Type B pancreatic cell (in vitro differentiated cells): ENCODE results near the gene RHOB. TPM values are rescaled to one million over a fixed set of nuclear protein-coding genes. Genes with fewer than 3 reads are reported as not detected.
"Not testable (repeated sequence)": the region's sequence is repeated elsewhere in the genome, so short reads cannot be mapped to it uniquely, and the experiment has no call there.

Experiments
- DNase-seq: peaks from one replicate; pipeline ENCODE4 v3.0.0; 2021; ENCODE audit warnings: mixed read lengths; ENCODE audit not compliant: unreplicated experiment; ENCODE audit errors: extremely low spot score
- H3K27ac Mint-ChIP-seq: 2 replicates; pipeline ENCODE4 v1.8.0; 2021; ENCODE audit warnings: mild to moderate bottlenecking, mixed read lengths
- H3K27me3 Mint-ChIP-seq: 2 replicates; pipeline ENCODE4 v1.8.0; 2021; ENCODE audit warnings: mixed read lengths
- H3K36me3 Mint-ChIP-seq: 2 replicates; pipeline ENCODE4 v1.8.0; 2021; ENCODE audit warnings: mixed read lengths
- H3K4me1 Mint-ChIP-seq: one replicate; pipeline ENCODE4 v1.8.0; 2021; ENCODE audit warnings: mixed read lengths; ENCODE audit not compliant: unreplicated experiment
- H3K4me3 Mint-ChIP-seq: 2 replicates; pipeline ENCODE4 v1.8.0; 2021; ENCODE audit warnings: mild to moderate bottlenecking, mixed read lengths
- H3K9me3 Mint-ChIP-seq: 2 replicates; pipeline ENCODE4 v1.8.0; 2021; ENCODE audit warnings: mixed read lengths
- total RNA-seq: library from RNA; stranded (reverse); gene quantifications from 2 replicates; pipeline ENCODE4 v1.2.1, GENCODE V29; 2021; ENCODE audit warnings: low replicate concordance
- TF ChIP-seq, protein P1 (sequence below): fragments of 200-600 bp; sonication (generic); conservative IDR thresholded peaks from 2 replicates; pipeline ENCODE4 v1.5.0; 2021; ENCODE audit warnings: antibody characterized with exemption, mild to moderate bottlenecking

The RHOB gene
- total RNA-seq, 1 donor from 2014 or later: 82.8 TPM

DNA sequence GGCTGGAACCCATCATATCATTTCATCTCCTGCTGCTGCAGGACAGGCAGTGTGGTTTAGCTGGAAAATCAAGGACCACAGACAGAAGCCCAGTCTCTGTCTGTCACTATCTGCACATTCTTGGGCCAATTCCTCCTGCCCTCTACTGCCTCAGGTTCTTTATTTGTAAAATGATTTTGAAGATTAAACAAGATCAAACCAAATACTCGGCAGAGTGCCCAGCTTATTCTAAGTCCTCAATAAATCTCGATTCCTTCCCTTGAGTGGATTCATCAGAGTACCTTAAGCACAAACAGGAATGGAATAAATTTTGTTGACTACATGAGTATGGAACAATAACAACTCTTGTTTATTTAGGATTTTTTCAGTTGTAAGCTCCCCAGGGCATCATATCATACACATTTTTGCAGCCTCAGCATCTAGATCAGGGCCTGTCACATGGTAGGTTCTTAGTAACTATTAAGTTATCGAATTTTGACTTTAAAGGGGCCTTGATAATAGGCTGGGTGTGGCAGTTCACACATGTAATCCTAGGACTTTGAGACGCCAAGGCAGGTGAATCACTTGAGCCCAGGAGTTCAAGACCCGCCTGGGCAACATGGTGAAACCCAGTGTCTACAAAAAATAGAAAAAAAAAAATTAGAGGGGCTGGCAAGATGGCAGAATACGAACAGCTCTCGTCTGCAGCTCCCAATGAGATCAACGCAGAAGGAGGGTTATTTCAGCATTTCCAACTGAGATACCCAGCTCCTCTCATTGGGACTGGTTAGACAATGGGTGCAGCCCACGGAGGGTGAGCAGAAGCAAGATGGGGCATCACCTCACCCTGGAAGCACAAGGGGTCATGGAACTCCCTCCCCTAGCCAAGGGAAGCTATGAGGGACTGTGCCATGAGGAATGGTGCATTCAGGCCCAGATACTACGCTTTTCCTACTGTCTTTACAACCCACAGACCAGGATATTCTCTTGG is 11.1 kb downstream of the RHOB start:
- no peak overlapping the region for H3K4me3 Mint-ChIP-seq

DNA sequence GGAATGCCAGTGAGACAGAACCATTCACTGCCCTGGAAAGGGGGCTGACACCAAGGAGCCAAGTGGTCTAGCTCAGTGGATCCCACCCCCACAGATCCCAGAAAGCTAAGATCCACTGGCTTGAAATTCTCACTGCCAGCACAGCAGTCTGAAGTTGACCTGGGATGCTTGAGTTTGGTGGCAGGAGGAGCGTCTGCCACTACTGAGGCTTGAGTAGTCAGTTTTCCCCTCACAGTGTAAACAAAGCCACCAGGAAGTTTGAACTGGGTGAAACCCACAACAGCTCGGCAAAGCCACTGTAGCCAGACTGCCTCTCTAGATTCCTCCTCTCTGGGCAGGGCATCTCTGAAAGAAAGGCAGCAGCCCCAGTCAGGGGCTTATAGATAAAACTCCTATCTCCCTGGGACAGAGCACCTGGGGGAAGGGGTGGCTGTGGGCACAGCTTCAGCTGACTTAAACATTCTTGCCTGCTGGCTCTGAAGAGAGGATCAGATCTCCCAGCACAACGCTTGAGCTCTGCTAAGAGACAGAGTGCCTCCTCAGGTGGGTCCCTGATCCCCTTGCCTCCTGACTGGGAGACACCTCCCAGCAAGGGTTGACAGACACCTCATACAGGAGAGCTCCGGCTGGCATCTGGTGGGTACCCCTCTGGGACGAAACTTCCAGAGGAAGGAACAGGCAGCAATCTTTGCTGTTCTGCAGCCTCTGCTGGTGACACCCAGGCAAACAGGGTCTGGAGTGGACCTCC is 12.0 kb downstream of the RHOB start:
- H3K27ac Mint-ChIP-seq, H3K27me3 Mint-ChIP-seq, H3K4me1 Mint-ChIP-seq, DNase-seq, H3K4me3 Mint-ChIP-seq, H3K36me3 Mint-ChIP-seq, H3K9me3 Mint-ChIP-seq: not testable (repeated sequence)

More for the DNA sequence above, 11.1 kb downstream of the RHOB start:
- TF ChIP-seq, protein P1, sequence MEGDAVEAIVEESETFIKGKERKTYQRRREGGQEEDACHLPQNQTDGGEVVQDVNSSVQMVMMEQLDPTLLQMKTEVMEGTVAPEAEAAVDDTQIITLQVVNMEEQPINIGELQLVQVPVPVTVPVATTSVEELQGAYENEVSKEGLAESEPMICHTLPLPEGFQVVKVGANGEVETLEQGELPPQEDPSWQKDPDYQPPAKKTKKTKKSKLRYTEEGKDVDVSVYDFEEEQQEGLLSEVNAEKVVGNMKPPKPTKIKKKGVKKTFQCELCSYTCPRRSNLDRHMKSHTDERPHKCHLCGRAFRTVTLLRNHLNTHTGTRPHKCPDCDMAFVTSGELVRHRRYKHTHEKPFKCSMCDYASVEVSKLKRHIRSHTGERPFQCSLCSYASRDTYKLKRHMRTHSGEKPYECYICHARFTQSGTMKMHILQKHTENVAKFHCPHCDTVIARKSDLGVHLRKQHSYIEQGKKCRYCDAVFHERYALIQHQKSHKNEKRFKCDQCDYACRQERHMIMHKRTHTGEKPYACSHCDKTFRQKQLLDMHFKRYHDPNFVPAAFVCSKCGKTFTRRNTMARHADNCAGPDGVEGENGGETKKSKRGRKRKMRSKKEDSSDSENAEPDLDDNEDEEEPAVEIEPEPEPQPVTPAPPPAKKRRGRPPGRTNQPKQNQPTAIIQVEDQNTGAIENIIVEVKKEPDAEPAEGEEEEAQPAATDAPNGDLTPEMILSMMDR: no peak
- Mint-ChIP-seq H3K4me1 (no peaks in the 10 kb centered on the region), H3K27me3 (peaks cover 4% of the 10 kb centered on the region), H3K36me3 (no peaks in the 10 kb centered on the region), H3K9me3 (peaks cover 5% of the 10 kb centered on the region), H3K27ac (no peak overlapping the region)
- DNase-seq: no peak

DNA sequence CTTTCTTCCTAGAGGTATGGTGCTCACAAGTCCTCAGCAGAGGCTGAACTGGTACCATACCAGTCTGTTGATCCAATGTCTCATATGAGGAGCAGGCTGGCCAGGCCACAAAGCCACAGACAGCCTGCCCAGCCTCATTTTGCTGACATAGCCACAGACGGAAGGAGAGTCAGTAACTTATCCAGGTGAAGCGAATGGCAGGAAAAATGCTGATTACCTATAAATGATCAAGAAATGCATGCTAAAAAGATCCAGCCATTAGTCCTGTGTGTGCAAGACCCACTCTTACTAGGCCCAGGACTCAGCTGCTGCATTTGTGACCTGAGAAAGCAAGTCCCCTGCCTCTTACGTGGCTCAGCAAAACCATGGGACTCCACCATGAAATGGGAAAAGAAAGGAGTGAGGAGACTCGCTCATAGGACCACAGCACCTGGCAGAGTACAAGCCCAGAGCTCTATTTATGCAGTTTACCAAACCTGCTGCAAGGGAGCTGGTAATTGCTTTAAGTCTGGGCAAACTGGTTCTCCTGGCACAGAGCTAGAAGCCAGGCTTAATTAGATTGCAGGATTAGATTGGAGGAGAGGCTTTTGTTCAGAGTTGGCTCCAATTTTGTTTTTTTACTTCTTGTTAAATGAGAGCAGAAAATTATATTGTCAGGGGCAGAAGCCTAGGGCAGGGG is 19.0 kb downstream of the RHOB start:
- H3K4me1 Mint-ChIP-seq: peaks cover 21% of the 10 kb centered on the region
- no peak overlapping the region for H3K27ac Mint-ChIP-seq
- no peak overlapping the region for H3K4me3 Mint-ChIP-seq
- H3K36me3 Mint-ChIP-seq: no peaks in the 10 kb centered on the region
- TF ChIP-seq, protein P1: no peak
- H3K9me3 Mint-ChIP-seq: no peaks in the 10 kb centered on the region
- no peaks in the 10 kb centered on the region for H3K27me3 Mint-ChIP-seq
- DNase-seq: peak; percentile 42

DNA sequence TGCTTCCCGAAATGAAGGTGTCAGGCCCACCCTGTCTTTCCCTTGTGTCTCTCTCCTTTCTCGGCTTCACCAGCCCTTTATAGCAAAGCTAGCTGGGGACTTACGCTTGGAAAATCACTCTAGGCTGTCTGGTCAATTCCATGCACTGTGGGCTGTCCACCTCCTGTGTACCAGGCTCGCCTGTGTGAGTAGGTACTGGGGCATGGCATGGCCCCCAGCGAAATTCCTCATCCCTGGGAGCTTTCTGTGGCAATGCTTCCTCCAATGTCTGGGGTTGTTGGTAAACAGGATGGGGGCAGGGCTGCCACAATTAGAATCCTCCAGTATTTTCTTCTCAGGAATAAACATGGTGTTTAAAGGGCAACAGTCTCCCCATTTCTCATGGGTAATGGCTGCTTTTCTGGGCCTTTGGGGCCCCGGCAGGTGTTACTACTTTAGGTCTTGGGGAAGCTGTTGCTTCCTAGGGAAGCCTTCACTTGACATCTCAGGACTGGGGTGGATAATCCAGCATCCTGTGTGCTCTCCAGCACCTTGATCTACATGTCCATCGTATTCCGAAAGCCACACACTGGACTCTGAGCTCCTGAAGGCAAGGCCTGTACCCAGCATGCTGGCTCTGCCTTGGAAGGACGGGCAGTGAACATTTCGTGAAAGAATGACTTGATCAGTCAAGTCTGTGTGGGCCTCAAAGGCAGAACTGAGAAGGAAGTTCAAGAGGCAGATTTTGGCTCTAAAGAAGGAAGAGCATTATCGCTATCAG is 21.1 kb downstream of the RHOB start:
- Mint-ChIP-seq H3K4me3 (no peak overlapping the region), H3K27ac (no peak overlapping the region), H3K9me3 (no peaks in the 10 kb centered on the region), H3K36me3 (no peaks in the 10 kb centered on the region), H3K4me1 (peaks cover 21% of the 10 kb centered on the region), H3K27me3 (no peaks in the 10 kb centered on the region)
- TF ChIP-seq, protein P1: no peak
- peak; percentile 44 for DNase-seq

DNA sequence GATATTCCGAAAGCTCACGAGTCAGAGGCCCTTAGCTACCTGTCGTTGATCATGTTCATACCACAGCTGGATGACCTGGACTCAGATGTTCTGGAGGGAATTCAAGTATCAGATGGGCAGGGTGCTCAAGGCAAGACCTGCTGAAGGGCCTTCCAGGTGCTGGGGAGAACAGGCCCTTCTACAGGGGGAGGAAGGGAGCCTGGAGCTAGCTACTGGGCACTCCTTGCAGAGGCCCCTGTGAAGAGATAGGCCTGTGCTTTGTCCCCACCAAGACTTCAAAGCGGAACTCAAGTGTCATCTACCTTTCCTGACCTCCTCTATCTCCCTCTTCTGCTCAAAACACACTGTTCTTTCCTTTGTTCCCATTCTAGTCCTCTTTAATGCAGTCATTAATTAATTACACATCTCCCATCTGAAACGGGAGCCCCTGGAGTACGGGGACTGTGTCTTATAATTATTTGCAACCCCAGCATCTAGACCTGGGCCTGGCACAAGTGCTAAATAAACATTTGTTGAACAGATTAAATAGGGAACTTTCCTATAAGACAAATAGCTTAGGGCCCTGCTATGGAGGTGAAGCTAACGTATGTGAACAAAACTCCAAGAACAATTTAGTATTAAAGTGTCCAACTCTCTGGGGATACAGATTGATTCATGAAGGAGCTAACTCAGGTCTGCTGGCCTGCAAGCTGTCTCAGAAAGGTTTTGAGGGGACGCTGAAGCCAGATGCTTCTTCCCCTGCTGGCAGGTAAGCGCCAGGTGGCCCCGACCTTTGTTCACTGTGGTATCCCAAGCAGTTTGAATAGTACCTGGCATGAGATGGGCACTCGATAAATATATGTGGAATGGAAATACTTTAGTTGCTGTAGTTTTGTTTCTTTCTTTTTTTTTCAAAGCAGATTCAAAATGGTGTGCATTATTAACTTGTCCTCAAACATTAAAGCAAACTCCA is 22.0 kb downstream of the RHOB start:
- Mint-ChIP-seq H3K36me3 (no peaks in the 10 kb centered on the region), H3K9me3 (no peaks in the 10 kb centered on the region), H3K4me3 (no peak overlapping the region), H3K4me1 (peaks cover 21% of the 10 kb centered on the region), H3K27ac (no peak overlapping the region), H3K27me3 (no peaks in the 10 kb centered on the region)
- DNase-seq: peak; percentile 22
- TF ChIP-seq, protein P1: no peak
